Skeletal muscle cell (primary cell): ENCODE results near the gene IGFALS.

Experiments
- DNase-seq: peaks from one replicate; pipeline ENCODE4 v3.0.0-alpha.2; 2010; ENCODE audit warnings: low read depth
- H3K4me3 ChIP-seq: 2 replicates; pipeline ENCODE4 v1.5.1; 2011; ENCODE audit warnings: low read depth, mild to moderate bottlenecking, control low read depth, low read length, moderate library complexity

Gene IGFALS

DNA sequence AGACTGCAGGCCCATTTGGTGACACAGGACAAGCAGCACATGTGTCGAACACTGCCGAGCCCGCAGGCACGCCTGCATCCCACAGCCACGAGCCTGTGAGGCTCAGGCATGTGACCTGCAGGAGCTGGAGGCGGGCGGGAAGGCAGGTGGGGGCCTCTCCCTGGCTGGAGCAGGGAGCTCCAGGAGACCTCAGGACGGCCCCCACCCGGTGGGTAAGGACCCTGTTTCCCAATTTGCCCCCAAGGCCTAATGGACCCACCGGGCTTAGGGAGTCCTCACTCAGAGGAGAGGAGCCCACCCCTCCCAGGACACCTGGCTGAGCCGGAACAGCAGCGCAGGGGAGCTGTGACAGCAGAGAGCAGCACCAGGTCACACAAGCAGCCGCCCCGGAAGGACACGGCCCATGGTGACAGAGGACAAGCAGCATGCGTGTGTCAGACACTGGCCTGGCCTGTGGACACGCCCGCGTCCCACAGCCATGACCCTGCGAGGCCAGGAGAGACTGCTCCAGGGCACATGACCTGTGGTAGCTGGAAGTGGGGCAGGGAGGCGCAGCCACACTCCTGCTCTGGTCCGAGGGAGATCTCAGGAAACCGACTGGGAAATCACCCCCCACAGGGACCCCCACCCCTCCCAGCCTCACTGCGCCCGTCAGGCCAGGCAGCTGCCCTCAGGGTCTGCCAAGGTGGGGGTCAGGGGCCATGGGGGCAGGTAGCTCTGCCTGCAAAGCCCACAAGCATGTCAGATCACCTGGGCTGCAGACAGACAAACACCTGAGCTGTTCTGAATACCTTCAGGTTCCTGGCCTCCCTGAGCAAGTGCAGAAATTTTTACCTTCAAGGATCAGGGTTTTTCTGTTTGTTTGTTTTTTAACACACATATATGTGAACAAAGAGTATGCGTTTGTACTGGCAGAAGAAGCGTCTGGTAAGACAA lies 13.5 kb downstream of the IGFALS start:
- DNase-seq: no peak
- H3K4me3 ChIP-seq: no peak overlapping the region

- no peak for DNase-seq
- H3K4me3 ChIP-seq: no peak overlapping the region
Measured at GRCh38 chr16:1779234-1779701, 14.2 kb downstream of the IGFALS start.

DNA sequence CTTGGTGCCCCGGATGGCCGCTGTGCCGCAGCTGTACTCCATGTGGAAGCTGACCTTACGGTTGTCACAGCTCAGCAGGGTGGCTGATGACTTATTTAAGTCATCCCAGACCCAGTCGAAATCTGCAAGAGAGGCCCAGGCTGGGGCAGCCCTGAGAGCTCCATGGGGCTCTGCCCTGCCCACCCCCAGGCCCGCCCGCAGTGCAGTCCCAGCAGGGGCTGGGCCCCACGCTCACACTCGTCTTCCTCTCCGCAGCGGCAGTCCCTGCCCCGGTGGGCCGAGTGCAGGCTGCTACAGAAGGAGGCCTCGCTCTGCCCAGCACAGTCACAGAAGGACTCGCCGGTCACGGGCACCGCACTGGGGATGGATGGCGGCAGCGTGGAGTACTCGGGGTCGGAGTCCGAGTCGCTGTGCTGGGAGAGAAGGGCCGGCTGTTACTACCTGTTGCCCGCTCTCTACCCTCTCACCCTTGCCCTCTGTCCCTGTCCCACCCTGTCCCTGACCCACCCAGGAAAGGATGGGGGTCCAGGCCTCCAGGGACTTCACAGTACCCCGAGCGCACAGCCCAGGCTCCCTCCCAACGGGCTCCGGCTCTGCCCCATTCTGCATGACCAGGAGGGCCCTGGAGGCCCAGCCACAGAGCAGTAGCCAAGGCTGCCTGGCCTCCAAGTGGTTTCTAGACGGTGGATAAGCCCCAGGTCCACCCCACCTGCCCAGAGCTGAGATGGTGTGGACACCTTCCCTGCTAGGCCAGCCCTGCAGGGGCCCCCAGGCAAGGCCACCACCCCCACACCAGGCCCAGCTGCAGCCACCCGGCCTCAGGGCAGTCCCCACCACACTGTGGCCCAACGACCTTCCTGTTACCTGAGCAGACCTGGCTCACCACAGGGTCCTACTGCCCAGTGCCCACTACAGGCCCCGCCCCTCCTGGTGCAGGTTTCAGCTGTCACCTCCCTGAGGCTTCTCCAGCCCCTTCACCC lies 15.0 kb downstream of the IGFALS start:
- no peak for DNase-seq
- no peak overlapping the region for H3K4me3 ChIP-seq

DNA sequence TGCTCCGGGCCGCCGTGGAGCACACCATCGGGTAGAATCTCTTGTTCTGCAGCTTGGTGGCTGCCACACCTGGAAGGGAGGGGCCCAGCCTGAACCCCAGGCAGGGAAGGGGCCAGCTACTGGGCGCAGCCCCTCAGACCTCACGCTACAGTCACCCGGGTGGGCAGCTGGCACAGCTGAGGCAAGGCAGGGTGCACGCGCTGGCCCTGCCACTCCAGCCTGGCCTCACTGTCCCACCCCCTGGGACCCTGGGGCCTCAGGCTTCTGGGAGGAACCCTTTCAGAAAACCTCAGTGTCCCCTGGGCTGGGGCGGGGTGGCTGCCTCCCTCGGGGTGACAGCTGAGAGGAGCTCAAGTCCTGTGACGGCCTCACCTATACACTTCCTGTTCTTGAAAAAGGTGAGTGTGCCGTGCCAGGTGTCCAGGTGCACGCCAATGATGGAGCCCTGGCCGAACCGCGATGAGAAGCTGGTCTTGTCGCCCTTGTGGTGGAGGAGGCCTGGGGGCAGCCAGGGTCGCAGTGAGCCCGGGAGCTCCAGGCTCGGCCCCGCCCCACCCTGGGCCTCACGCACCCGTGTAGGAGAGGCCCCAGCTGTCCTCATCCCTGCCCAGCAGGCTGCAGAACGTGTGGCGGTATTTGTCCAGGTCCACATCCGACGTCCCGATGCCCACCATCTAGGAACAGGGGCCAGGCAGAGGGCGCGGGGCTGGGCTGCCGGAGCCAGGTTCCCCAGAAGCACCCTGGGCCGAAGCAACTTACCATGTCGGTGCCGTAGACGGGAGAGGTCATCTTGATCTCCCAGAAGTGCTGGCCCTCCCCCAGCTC lies 15.9 kb downstream of the IGFALS start:
- no peak for DNase-seq
- H3K4me3 ChIP-seq: no peak overlapping the region

- no peak overlapping the region for H3K4me3 ChIP-seq
- DNase-seq: no peak
Measured at GRCh38 chr16:1776991-1777374, 16.5 kb downstream of the IGFALS start.

DNA sequence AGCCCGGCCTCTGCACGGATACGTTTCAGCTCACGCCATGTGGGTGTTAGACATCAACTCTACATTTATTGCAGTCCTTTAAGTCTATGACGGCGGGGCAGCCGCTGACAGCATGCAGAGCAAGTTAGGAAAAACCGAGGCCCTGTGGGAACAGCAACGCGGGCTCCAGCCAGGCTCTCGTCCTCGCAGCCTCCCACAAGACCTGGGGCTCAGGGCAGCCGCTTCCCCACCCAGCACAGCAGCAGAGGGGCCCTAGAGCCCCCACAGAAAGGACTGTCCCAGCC lies 16.9 kb downstream of the IGFALS start:
- H3K4me3 ChIP-seq: no peak overlapping the region
- no peak for DNase-seq

DNA sequence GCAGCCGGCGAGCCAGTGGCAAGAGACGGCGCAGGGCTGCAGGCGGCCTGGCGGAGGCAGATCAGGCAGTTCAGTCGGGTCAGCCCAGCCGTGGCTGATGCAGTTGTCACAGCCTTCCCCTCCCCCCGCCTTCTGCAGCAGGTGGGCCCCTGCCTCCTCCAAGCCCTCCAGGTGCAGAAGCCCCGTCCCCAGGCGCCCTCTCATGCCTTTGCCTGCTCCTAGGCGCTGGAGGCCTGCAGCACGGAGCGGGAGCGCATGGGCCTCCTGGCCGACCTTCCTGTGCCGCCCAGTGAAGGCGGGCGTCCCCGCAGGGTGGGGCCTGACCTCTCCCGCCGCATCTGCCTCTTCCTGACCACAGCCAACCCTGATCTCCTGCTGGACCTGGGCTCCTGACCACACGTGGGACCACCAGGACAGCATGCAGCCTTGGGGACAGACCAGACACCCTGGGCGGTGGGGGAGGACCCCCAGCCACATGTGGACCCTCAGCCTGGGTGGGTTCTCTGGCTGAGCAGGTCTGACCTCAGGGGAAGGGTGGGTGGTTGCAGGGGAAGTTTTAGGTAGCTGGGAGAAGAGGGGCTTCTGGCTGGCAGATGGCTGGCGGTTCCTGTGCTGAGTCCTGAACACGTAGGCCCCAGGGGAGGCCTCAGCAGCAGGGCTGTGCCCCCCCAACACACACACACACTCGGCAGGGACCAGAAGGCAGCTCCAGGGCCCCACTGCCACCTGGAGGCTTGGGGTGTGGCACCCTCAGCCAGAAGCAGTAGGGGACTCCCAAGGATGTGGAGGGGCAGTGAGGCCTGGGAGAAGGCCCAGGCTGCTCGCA lies 17.4 kb downstream of the IGFALS start:
- no peak for DNase-seq
- no peak overlapping the region for H3K4me3 ChIP-seq

DNA sequence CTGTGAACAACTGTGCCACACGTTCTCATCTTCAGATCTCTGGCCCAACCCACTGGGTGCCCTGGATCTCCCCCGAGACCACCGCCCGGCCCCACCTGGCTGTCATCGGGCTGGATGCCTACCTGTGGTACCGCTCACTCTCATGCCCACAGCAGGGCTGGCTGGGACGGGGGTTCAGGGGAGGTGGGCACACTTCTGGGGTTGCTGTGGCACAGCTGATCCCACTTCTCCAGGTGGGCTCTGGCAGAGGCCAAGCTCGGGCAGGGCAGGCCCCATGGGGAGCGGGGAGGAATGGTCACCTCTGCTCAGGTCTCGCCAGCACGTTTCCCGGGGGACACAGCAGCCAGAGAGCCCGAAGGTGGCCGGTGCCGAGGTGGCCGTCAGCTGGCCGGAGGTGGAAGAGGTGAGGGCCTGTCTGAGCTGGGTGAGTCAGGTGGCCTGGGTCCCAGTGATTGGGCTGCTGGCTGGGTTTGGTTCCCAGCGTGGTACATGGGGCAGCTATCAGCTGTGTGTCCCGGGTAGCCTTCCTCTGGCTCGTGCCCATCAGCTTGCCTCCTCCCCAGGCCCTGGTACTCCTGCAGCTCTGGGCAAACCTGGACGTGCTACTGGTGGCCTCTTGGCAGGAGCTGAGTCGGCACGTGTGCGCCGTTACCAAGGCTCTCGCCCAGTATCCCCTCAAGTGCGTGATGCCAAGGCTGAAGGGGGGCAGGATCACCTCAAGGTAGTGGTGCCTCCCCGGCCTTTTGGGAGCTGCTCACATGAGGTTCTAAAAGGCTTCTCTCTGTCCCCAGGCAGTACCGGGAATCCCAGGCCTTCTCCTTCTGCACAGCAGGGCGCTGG lies 18.3 kb downstream of the IGFALS start:
- no peak for DNase-seq
- no peak overlapping the region for H3K4me3 ChIP-seq

GRCh38 chr16:1774448-1774780 lies 19.1 kb downstream of the IGFALS start:
- no peak for DNase-seq
- H3K4me3 ChIP-seq: peak overlapping the region; percentile 78

DNA sequence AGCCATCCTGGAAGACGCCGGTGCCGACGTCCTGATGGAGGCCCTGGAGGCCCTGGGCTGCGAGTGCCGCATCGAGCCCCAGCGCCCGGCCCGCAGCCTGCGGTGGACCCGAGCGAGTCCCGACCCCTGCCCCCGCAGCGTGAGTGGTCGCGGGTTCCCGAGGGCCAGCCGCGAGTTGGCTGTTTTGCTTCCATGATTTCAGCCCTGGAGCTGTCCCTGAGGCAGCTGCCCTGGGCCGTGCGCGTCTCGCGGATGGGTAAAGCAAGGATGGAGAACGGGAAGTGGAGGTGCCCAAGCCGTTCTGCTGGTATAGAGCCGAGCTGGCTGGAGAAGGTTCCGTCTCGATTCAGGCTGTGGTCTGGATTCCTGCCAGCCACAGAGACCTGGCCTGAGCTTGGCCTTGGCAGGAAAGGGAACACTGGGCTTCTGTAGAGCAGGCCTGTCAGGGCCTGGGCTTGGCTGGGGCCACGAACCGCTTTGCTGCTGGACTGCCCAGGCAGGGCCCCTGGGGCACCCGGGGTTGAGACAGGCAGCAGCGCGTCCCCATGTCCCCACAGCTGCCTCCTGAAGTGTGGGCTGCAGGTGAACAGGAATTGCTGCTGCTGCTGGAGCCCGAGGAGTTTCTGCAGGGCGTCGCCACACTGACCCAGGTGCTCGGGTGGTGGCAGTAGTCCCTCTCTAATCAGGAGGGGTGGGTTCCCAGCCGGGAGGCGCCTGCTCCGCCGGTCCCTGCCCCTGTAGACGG lies 19.6 kb downstream of the IGFALS start:
- peak overlapping the region; percentile 78 for H3K4me3 ChIP-seq
- no peak for DNase-seq

GRCh38 chr16:1772908-1773702 lies 20.4 kb downstream of the IGFALS start, which contains the start of gene MRPS34:
Gene MRPS34, minus strand, starts transcription at chr16:1773134. Its CDS starts 15 bp downstream, at chr16:1773119.
- peak; percentile 53 for DNase-seq
- peak within 1 kb of the TSS; percentile 78 for H3K4me3 ChIP-seq

GRCh38 chr16:1772362-1772907 lies 21.1 kb downstream of the IGFALS start, which contains the start of gene EME2:
Gene EME2, plus strand, starts transcription at chr16:1772810. Its CDS starts 418 bp downstream, at chr16:1773228.
- peak within 1 kb of the TSS; percentile 78 for H3K4me3 ChIP-seq
- no peak for DNase-seq

DNA sequence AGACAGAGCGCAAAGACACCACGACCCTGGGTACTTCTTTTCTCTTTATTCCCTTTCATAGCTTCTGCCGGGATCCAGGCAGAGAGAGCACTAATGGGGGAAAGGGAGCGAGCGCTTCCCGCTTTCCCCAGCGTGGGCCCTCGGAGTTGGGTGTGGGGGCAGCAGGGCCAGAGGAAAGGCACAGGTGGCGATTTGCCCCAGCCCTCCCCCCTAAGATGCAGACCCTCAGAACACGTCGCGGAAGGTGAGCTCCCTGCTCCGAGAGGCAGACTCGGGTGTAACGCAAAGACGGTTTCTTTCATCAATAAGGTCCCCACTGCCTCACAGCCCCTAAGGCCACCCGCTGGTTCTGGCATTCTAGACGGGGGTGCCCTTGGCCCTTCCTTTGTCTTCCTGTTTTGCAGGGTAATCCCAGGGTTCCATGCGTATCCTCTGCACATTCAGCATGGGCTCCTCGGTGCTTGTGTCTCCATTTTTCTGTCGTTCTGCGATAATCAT lies 21.6 kb downstream of the IGFALS start:
- H3K4me3 ChIP-seq: peak overlapping the region; percentile 78
- DNase-seq: no peak

DNA sequence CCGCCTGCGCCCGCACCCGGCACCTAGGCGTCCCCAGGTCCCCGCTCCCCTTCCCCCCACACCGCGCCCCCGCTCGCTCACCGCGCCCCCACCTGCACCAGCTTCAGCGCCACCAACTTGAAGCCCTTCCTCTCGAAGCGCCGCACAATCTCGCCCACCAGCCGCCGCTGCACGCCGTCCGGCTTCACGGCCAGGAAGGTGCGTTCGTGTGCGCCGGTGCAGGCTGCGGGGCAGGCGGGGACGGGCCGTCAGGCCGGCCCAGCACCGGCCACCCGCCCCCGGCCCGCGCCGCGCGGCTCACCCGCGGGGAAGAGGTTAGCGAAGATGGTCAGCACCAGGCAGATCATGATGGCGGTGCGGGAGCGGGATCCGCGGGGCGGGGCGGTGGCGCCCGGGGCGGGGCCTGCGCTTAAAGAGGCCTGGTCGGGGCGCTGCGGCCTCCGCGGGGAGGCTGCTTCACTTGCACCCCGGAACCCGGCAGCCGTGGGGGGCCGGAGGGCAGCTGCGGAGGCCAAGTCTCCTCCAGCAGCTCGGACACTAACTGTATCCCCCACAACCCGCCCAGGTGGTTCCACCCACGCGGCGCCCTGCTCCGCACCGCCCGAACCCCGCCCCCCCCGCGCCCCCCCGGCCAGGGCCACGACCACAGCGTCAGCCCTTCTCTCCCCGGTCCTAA lies 22.2 kb downstream of the IGFALS start, which contains the start of gene NME3:
NME3 (minus strand) TSS at position 356 of the 676 bp plus-strand sequence; CDS start at position 347, 9 bp downstream.
- H3K4me3 ChIP-seq: peak within 1 kb of the TSS; percentile 78
- DNase-seq: no peak
